ENCODE measurements around the gene OST4. TPM values are rescaled to one million over a fixed set of nuclear protein-coding genes. Genes with fewer than 3 reads are reported as not detected.

The OST4 gene
- total and polyA plus RNA-seq, 8 donors: 231 to 407 (median 273) TPM

- H3K4me3 ChIP-seq: peak overlapping the region; percentile 72 to 91
- intact Hi-C loops (cut with DNase I): no loop called here
- no peak for DNase-seq
- ATAC-seq: peak; percentile 4
- no peak for TF ChIP-seq CTCF (IDR thresholded peaks at IDR 0.05)
- H3K36me3 ChIP-seq: peaks cover 0 to 38% of the 10 kb centered on the region in 2 donors
- peak overlapping the region; percentile 85 to 92 for H3K27ac ChIP-seq
- H3K9me3 ChIP-seq: no peaks in the 10 kb centered on the region
- H3K27me3 ChIP-seq: no peaks in the 10 kb centered on the region
- peaks cover 24 to 68% of the 10 kb centered on the region in 2 donors for H3K4me1 ChIP-seq
Observed at GRCh38 chr2:27070653-27071276, 689 bp downstream of the OST4 start.

GRCh38 chr2:27069961-27070618 is 1.4 kb downstream of the OST4 start:
- Histone ChIP-seq H3K27me3 (no peaks in the 10 kb centered on the region), H3K27ac (peak overlapping the region in 1 of 2 donors; percentile 92), H3K9me3 (no peaks in the 10 kb centered on the region), H3K4me3 (peak overlapping the region; percentile 72 to 91), H3K36me3 (peaks cover 0 to 39% of the 10 kb centered on the region in 2 donors), H3K4me1 (peaks cover 21 to 61% of the 10 kb centered on the region in 2 donors)
- ATAC-seq: no peak
- no peak for TF ChIP-seq CTCF (IDR thresholded peaks at IDR 0.05)
- no peak for DNase-seq
- intact Hi-C loops (cut with DNase I): no loop called here

- intact Hi-C loops (cut with DNase I): no loop called here
Observed at GRCh38 chr2:27069436-27069835, 2.0 kb downstream of the OST4 start.

GRCh38 chr2:27067385-27067784 is 4.1 kb downstream of the OST4 start:
- DNase-seq (no peak), ATAC-seq (no peak)
- Histone ChIP-seq H3K27ac (no peak overlapping the region), H3K4me1 (peaks cover 19 to 40% of the 10 kb centered on the region in 2 donors), H3K4me3 (no peak overlapping the region), H3K36me3 (peaks cover 0 to 44% of the 10 kb centered on the region in 2 donors), H3K27me3 (no peaks in the 10 kb centered on the region), H3K9me3 (no peaks in the 10 kb centered on the region)
- intact Hi-C loops (cut with DNase I): no loop called here
- TF ChIP-seq CTCF (IDR thresholded peaks at IDR 0.05): no peak

More at GRCh38 chr2:27069436-27069835, 2.0 kb downstream of the OST4 start:
- no peak for TF ChIP-seq CTCF (IDR thresholded peaks at IDR 0.05)
- Histone ChIP-seq H3K4me1 (peaks cover 19 to 55% of the 10 kb centered on the region in 2 donors), H3K4me3 (no peak overlapping the region), H3K36me3 (peaks cover 0 to 44% of the 10 kb centered on the region in 2 donors), H3K9me3 (no peaks in the 10 kb centered on the region), H3K27me3 (no peaks in the 10 kb centered on the region), H3K27ac (no peak overlapping the region)
- ATAC-seq: no peak
- DNase-seq: no peak

- ATAC-seq (no peak), DNase-seq (no peak)
- no peak for TF ChIP-seq CTCF (IDR thresholded peaks at IDR 0.05)
- intact Hi-C loops (cut with DNase I): no loop called here
- H3K36me3 ChIP-seq: peaks cover 0 to 49% of the 10 kb centered on the region in 2 donors
- H3K9me3 ChIP-seq: no peaks in the 10 kb centered on the region
- peaks cover 9 to 27% of the 10 kb centered on the region in 2 donors for H3K4me1 ChIP-seq
- H3K27me3 ChIP-seq: no peaks in the 10 kb centered on the region
- H3K27ac ChIP-seq: no peak overlapping the region
- no peak overlapping the region for H3K4me3 ChIP-seq
Observed at GRCh38 chr2:27065128-27065527, 6.3 kb downstream of the OST4 start.
